Neutrophil (primary cell): ENCODE measurements around the gene GJC2.
"Not testable (repeated sequence)": the region's sequence is repeated elsewhere in the genome, so short reads cannot be mapped to it uniquely, and the experiment has no call there.

ENCODE experiments used
- H3K27ac ChIP-seq: fragments of 200-600 bp; sonication (generic); 2 replicates; pipeline ENCODE4 v1.5.1; 2016; ENCODE audit warnings: mild to moderate bottlenecking, moderate library complexity
- H3K27me3 ChIP-seq: fragments of 200-600 bp; sonication (generic); 2 replicates; pipeline ENCODE4 v1.6.0; 2016; ENCODE audit warnings: mild to moderate bottlenecking
- H3K36me3 ChIP-seq: fragments of 200-600 bp; sonication (generic); 2 replicates; pipeline ENCODE4 v1.5.1; 2017
- H3K4me1 ChIP-seq, 2 experiments: fragments of 200-600 bp in 1 of 2; sonication (generic) in 1 of 2; 1 replicate in 1 of 2; 2 replicates in 1 of 2; pipeline versions ENCODE4 v1.5.1 to v1.6.1; 2013 to 2016; ENCODE audit warnings: low read depth in 1 of 2, low read length in 1 of 2, mild to moderate bottlenecking in 1 of 2, moderate library complexity in 1 of 2; ENCODE audit not compliant: control insufficient read depth in 1 of 2, insufficient read depth in 1 of 2
- H3K4me3 ChIP-seq, 2 experiments: fragments of 200-600 bp in 1 of 2; sonication (generic) in 1 of 2; 1 replicate in 1 of 2; 2 replicates in 1 of 2; pipeline ENCODE4 v1.5.1; 2013 to 2016; ENCODE audit warnings: low read depth in 1 of 2, low read length in 1 of 2, mild to moderate bottlenecking in 1 of 2, moderate library complexity in 1 of 2
- H3K9me3 ChIP-seq: fragments of 200-600 bp; sonication (generic); 2 replicates; pipeline ENCODE4 v1.5.1; 2016
- TF ChIP-seq, protein P1 (sequence below): fragments of 200-600 bp; sonication (generic); IDR thresholded peaks from 2 replicates; pipeline ENCODE4 v1.5.1; 2016; ENCODE audit warnings: antibody characterized with exemption

Gene GJC2

DNA sequence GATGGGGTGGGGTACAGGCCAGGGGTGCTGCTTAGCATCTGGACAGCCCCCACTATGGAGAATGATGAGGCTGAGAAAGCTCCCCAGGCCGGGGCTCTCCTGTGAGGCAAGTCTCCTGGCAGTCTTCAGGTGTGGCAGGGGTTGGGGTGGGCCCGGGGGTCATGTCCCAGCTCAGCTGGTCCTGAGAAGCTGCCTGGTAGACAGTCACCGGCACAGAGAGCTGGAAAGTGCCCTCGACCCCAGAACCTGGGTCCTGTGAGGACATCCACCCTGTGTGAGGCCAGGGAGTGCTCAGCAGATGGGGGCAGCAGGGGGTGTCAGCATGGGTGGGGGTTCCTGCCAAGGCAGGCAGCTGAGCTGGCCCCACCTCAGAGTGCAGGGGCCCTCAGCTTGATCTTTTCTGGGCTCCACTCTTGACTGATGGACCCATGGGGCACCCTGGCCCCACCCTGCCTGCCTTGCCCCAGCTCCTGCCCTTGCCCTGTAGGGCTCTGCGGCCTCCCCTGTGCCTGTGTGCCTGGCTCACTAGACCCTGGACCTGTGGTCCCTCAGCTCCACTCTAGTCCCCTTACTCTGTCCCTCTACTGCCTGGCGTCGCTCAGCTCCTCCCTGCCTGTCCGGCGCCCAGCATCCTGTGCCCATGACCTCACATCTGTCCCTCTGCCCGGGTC is 21.6 kb downstream of the GJC2 start:
- no peak overlapping the region for H3K4me3 ChIP-seq
- no peak overlapping the region for H3K27ac ChIP-seq
- TF ChIP-seq, protein P1, sequence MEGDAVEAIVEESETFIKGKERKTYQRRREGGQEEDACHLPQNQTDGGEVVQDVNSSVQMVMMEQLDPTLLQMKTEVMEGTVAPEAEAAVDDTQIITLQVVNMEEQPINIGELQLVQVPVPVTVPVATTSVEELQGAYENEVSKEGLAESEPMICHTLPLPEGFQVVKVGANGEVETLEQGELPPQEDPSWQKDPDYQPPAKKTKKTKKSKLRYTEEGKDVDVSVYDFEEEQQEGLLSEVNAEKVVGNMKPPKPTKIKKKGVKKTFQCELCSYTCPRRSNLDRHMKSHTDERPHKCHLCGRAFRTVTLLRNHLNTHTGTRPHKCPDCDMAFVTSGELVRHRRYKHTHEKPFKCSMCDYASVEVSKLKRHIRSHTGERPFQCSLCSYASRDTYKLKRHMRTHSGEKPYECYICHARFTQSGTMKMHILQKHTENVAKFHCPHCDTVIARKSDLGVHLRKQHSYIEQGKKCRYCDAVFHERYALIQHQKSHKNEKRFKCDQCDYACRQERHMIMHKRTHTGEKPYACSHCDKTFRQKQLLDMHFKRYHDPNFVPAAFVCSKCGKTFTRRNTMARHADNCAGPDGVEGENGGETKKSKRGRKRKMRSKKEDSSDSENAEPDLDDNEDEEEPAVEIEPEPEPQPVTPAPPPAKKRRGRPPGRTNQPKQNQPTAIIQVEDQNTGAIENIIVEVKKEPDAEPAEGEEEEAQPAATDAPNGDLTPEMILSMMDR = no peak

DNA sequence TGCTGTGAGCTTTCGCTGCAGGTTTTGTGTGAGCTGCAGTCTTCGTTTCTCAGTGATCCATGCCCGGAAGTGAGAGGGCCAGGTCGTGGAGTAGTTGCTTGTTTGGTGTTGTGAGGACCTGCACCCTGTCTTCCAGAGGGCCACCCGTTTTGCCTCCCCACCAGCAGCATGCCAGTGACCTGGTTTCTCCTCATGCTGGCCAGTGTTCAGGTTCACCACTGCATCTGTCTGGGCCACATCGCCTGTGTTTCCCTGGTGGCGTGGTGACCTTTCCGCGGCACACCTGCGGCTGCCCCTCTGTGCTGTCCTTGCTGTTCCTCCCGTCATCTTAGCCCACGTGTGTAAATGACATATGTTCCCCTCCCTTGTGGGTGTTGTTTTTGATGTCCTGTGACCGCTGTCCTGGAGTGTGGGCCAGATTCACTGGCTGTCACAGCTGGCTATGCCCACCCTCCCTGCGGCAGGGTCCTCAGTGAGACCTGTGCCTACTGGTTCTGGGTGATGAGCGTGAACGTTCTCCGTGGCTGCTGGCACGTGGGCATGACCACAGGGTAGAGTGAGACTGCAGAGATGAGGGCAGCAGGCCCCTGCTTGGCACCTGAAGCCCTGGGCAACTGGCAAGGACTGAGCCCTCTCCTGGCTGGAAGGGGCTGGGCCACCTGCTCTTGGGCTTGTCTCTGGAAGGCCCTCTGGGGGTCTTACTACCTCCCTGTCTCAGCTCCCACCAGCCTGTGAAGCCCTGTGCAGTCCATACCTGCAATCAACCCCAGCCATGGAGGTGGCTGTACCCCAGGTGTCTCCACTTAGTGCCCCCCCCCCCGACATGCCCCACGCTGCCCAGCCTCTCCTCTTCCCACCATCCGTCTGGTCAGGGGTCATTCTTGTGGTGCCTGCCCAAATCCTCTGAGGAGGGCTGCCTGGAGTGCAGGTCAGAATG is 23.1 kb downstream of the GJC2 start:
- Histone ChIP-seq H3K4me3 (no peak overlapping the region), H3K4me1 (no peaks in the 10 kb centered on the region), H3K27me3 (no peaks in the 10 kb centered on the region), H3K9me3 (no peaks in the 10 kb centered on the region), H3K27ac (no peak overlapping the region), H3K36me3 (peaks cover 3% of the 10 kb centered on the region)
- TF ChIP-seq, protein P1 = no peak

More for the DNA sequence above, 21.6 kb downstream of the GJC2 start:
- no peaks in the 10 kb centered on the region for H3K27me3 ChIP-seq
- H3K4me1 ChIP-seq = peaks cover 4 to 5% of the 10 kb centered on the region in 2 experiments
- peaks cover 3% of the 10 kb centered on the region for H3K36me3 ChIP-seq
- H3K9me3 ChIP-seq = no peaks in the 10 kb centered on the region

DNA sequence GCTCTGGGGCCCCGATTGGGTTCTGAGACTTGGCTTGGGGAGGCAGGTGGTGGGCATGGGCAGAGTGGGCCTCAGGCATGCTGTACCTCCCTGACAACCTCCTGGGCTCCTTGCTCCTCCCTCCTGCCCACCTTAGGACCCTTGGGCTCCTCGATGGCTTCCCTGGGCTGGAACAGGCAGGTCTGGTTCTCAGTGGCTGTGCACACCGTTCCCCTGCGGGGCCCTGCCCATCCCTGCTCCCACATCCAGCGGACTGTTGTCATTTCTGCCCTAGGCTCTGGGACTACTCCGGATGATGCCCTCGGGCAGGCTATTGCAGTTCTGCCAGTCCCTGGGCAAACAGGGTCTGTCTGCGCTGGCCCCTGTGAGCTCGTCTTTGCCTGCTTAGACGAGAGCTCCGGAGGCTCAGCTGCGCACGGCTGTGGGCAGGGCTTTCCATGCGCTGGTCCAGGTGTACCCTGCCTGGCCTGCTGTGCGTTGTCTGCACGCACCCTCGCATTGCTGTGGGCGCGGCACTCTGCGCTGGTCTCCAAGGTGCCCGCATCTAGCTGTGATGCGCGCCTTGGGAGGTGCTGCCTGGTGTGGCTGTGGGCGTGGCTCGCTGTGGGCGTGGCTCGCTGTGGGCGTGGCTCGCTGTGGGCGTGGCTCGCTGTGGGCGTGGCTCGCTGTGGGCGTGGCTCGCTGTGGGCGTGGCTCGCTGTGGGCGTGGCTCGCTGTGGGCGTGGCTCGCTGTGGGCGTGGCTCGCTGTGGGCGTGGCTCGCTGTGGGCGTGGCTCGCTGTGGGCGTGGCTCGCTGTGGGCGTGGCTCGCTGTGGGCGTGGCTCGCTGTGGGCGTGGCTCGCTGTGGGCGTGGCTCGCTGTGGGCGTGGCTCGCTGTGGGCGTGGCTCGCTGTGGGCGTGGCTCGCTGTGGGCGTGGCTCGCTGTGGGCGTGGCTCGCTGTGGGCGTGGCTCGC is 24.1 kb downstream of the GJC2 start:
- H3K27me3 ChIP-seq, H3K36me3 ChIP-seq, H3K4me1 ChIP-seq, H3K9me3 ChIP-seq, H3K27ac ChIP-seq, H3K4me3 ChIP-seq: not testable (repeated sequence)

DNA sequence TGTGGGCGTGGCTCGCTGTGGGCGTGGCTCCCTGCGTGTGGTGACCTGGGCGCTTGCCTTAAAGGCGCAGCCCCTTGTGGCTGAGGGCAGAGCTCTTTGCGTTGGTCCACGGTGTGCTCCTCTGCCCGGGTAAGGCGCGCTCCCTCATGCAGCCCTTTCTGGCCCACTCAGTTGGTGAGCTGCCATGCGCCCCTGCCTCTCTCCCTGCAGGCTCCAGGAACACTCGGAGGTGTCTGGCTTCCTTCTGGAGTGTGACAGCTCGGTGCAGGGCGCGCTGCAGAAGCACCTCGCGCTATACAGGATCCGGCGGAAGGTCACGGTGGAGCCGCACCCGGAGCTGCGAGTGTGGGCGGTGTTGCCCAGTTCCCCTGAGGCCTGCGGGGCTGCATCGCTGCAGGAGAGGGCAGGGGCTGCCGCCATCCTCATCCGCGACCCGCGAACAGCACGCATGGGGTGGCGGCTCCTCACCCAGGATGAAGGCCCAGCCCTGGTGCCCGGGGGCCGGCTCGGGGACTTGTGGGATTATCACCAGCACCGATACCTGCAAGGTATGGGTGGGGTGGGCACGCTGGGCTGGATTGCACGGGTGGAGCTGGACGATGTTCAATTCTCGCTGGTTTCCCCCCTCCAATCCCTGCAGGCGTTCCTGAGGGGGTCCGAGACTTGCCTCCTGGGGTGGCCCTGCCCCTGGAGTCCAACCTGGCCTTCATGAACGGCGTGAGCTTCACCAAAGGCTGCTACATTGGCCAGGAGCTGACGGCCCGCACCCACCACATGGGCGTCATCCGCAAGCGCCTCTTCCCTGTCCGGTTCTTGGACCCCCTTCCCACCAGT is 25.0 kb downstream of the GJC2 start:
- Histone ChIP-seq H3K9me3 (no peaks in the 10 kb centered on the region), H3K36me3 (peaks cover 3% of the 10 kb centered on the region), H3K27me3 (no peaks in the 10 kb centered on the region), H3K27ac (no peak overlapping the region), H3K4me3 (no peak overlapping the region), H3K4me1 (no peaks in the 10 kb centered on the region)
- TF ChIP-seq, protein P1 = no peak

DNA sequence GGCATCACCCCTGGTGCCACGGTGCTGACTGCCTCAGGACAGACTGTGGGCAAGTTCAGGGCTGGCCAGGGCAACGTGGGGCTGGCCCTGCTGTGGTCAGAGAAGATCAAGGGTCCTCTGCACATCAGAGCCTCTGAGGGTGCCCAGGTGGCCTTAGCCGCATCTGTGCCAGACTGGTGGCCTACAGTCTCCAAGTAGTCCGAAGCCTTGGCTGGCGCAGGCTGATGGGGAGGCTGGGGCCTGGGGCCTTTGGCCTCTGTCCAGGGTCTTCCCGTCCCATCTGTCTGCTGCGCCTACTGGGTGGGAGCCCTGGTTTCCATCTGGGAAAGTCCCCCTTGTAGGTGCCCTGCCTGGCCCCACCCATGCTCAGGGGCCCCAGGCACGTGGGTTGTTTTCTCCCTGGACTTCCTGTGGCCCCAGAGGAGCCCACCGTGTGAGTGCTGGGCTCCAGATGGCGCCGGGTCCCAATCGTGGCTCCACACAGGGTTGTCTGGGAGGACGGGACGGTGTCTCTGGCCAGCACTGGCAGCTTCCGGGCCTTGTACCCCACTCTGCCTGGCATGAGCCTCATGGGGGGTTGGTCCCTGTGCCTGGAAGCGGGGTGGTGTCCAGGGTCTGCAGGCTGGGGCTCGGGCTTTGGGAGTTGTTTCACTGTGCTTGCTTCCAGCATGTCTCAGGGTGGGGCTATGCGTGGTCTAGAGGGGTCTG is 25.7 kb downstream of the GJC2 start:
- Histone ChIP-seq H3K27ac (no peak overlapping the region), H3K27me3 (no peaks in the 10 kb centered on the region), H3K4me3 (no peak overlapping the region), H3K4me1 (no peaks in the 10 kb centered on the region), H3K9me3 (no peaks in the 10 kb centered on the region), H3K36me3 (peaks cover 3% of the 10 kb centered on the region)
- TF ChIP-seq, protein P1 = no peak
